Suprapubic skin (tissue), 4 donors: ENCODE data around the gene CLEC4A.

Experiments
- POLR2A ChIP-seq, 2 donors: fragments of 450-650 bp; IDR thresholded peaks; one replicate each; pipeline ENCODE4 v1.6.1; 2017; ENCODE audit warnings: antibody characterized with exemption in 2 of 2, mild to moderate bottlenecking in 2 of 2, moderate library complexity in 2 of 2
- POLR2AphosphoS5 ChIP-seq, 3 donors: sonication (generic); formaldehyde crosslinking; IDR thresholded peaks; one replicate each; pipeline ENCODE4 v1.6.1; 2017; ENCODE audit warnings: antibody characterized with exemption in 3 of 3

DNA sequence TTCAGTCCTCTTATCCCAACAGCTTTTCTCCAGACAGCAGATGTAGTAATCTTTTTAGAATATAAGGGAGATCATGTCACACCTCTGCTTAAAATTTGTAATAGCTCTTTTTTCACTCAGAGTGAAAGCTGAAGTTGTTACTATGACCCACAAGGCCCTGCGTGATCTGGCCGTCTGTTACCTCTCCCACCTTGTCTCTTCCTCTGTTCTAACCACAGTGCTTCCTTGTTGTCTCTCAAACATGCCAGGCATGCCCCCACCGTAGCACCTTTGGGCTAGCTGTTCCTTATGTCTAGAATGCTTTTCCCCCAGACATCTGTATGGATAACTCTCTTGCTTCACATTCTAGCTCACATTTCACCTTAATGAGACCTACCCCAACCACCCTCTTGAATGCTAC is 34.8 kb upstream of the CLEC4A start:
- no peak for TF ChIP-seq POLR2AphosphoS5 (IDR thresholded peaks at IDR 0.05)
- TF ChIP-seq POLR2A (IDR thresholded peaks at IDR 0.05): no peak
